PC-9 (cell line): ENCODE results near the gene SETX.
"Not testable (repeated sequence)": the region's sequence is repeated elsewhere in the genome, so short reads cannot be mapped to it uniquely, and the experiment has no call there.

ENCODE experiments used
- CTCF ChIP-seq: fragments of 200-600 bp; sonication (generic); conservative IDR thresholded peaks from 2 replicates; pipeline ENCODE4 v1.6.1; 2017; ENCODE audit warnings: mixed run types, antibody characterized with exemption, mild to moderate bottlenecking, moderate library complexity
- EZH2 ChIP-seq: fragments of 200-600 bp; sonication (generic); IDR thresholded peaks from 2 replicates; pipeline ENCODE4 v1.8.0; 2017; ENCODE audit warnings: antibody characterized with exemption, low read depth

- TF ChIP-seq CTCF, EZH2: not testable (repeated sequence)
These were observed 23.6 kb upstream of the SETX start for GRCh38 chr9:132378416-132378815.
